Glomerular visceral epithelial cell (primary cell): Measurements from ENCODE around the gene DMRTA2.

ENCODE experiments used
- DNase-seq: peaks from one replicate; pipeline ENCODE4 v3.0.0-alpha.2; 2016; ENCODE audit errors: extremely low spot score

DMRTA2 gene

GRCh38 chr1:50422946-50423669, at the start of gene DMRTA2:
Gene DMRTA2 (minus strand): TSS chr1:50423443. CDS start chr1:50421536, 1,907 bp downstream.
- no peak for DNase-seq

- DNase-seq, result no peak
Observed at GRCh38 chr1:50471967-50472366, 48.7 kb upstream of the DMRTA2 start.

- no peak for DNase-seq
Observed at GRCh38 chr1:50462964-50463363, 39.7 kb upstream of the DMRTA2 start.

GRCh38 chr1:50458507-50458906, 35.3 kb upstream of the DMRTA2 start:
- no peak for DNase-seq

GRCh38 chr1:50454911-50455310, 31.7 kb upstream of the DMRTA2 start:
- DNase-seq, result no peak

- no peak for DNase-seq
Observed at GRCh38 chr1:50453266-50453665, 30.0 kb upstream of the DMRTA2 start.

GRCh38 chr1:50452700-50453099, 29.5 kb upstream of the DMRTA2 start:
- DNase-seq, result no peak

- DNase-seq, result no peak
Observed at GRCh38 chr1:50450861-50451653, 27.8 kb upstream of the DMRTA2 start.

GRCh38 chr1:50447961-50448360, 24.7 kb upstream of the DMRTA2 start:
- DNase-seq, result no peak

- DNase-seq, result no peak
Observed at GRCh38 chr1:50441183-50441582, 17.9 kb upstream of the DMRTA2 start.

- DNase-seq, result no peak
Observed at GRCh38 chr1:50438945-50439344, 15.7 kb upstream of the DMRTA2 start.

GRCh38 chr1:50436489-50436888, 13.2 kb upstream of the DMRTA2 start:
- DNase-seq, result no peak

- no peak for DNase-seq
Observed at GRCh38 chr1:50430010-50430405, 6.8 kb upstream of the DMRTA2 start.

- DNase-seq, result no peak
Observed at GRCh38 chr1:50427818-50428779, 4.9 kb upstream of the DMRTA2 start.

- DNase-seq, result no peak
Observed at GRCh38 chr1:50427086-50427817, 4.0 kb upstream of the DMRTA2 start.

GRCh38 chr1:50426702-50427085, 3.5 kb upstream of the DMRTA2 start:
- DNase-seq, result no peak

- no peak for DNase-seq
Observed at GRCh38 chr1:50426108-50426700, 3.0 kb upstream of the DMRTA2 start.

GRCh38 chr1:50425376-50426107, 2.3 kb upstream of the DMRTA2 start:
- peak; percentile 33 for DNase-seq

- DNase-seq, result no peak
Observed at GRCh38 chr1:50424884-50425375, 1.7 kb upstream of the DMRTA2 start.
